Left kidney (tissue), 2 donors: ENCODE measurements around the gene ARMH4. TPM values are rescaled to one million over a fixed set of nuclear protein-coding genes. Genes with fewer than 3 reads are reported as not detected.
A peak's percentile ranks its signal among the peaks of the same experiment; 100 is the strongest.
"Not testable (repeated sequence)": the region's sequence is repeated elsewhere in the genome, so short reads cannot be mapped to it uniquely, and the experiment has no call there.

ENCODE experiments used
- DNase-seq: peaks from one replicate; pipeline ENCODE4 v3.0.0-alpha.2; 2013
- polyA plus RNA-seq: library from polyadenylated mRNA; unstranded; fragments of 120-200 nt; gene quantifications from one replicate; pipeline ENCODE4 v1.2.1, GENCODE V29; 2013; ENCODE audit not compliant: insufficient read length

Gene ARMH4
- polyA plus RNA-seq, 1 donor, result 82.8 TPM

- no peak for DNase-seq
Measured at GRCh38 chr14:58149196-58149595, 2.8 kb downstream of the ARMH4 start.

DNA sequence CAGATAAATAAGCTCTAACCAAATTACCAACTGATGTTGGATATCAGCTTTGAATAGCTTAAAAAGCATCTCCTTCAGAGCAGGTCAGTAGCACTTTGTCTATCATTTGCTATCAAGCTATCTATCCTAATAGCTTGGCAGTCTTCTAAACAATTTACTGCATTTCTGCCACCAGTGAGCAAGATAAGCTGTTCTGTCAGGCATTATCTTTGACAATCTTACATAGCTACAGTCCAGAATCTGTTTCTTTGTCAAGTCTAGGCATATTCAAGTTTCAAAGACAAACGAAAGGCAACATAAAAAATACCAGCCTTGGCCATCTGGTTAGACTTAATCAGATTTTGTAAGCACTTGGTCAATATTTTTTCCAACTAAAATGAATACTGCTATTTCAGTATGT is 5.6 kb downstream of the ARMH4 start:
- DNase-seq, result no peak

- no peak for DNase-seq
Measured at GRCh38 chr14:58145936-58146335, 6.1 kb downstream of the ARMH4 start.

GRCh38 chr14:58143106-58143505 is 8.9 kb downstream of the ARMH4 start:
- no peak for DNase-seq

DNA sequence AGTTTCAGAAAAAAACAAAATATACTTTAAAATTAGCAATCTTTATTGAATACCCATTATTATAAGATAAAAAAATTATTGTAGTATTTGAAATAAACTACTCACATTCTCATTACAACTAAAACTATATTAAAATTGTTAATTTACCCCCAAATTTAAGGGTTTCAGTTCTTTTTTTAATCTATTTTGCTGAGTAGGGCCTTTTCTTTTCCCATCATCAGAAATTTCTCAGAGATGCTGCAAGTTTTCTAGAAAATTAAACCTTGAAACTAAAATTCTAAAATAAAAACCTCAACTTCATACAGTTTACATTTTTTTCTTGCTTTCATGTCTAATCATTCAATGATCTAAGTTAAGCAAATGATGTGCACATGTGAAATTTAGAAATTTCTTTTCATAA is 10.1 kb downstream of the ARMH4 start:
- no peak for DNase-seq

- DNase-seq, result no peak
Measured at GRCh38 chr14:58138714-58139482, 13.1 kb downstream of the ARMH4 start.

DNA sequence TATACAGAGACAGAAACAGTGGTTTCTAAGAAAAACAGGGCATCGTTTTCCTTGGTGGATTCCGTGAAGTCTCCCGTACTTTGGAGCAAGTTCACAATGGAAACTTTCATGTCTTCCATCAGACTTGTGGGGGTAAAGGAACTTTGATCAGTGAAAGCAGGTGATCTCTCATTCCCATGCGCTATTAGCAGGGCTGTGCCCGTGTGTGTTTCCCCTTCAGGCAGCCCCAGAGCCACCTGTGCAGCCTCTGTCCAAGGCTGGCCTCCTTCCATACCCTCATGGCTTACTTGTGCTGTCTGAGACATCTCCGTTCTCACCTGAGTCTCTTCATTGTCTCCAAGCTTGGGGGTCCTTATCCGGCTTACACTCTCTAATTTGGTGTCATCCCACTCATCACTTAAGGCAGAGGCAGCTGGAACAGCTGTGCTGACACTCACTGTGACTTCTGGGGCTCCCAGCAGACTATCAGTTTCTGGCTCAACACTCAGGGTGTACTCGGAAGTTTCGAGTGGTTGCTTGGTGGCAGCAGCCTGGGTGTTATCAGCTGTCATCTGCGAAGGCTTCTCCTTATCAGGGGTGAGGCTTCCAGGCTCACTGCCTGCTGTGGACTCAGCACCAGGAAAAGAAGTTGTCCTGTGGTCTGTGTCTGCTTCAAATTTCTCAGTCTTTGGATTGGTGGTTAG is 13.8 kb downstream of the ARMH4 start:
- no peak for DNase-seq

- no peak for DNase-seq
Measured at GRCh38 chr14:58133739-58134138, 18.3 kb downstream of the ARMH4 start.

DNA sequence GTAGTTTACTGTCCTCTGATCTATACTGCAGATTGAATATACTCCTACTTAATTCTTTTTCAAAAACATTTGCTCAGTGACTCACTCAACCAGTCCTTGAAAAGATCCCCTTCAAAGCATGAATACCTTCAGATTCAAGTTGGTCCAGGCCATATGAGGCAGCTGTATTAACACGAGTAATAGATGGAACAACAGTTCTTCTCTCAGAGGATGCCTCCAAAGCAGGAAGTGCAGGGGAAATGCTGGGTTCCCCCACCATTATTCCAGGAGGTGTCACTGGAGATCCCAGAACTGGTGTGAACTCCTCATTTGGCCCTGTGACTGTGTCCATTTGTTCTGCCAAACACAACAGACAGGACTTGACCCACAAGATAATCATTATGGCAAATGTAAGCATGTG is 20.6 kb downstream of the ARMH4 start:
- DNase-seq, result no peak

DNA sequence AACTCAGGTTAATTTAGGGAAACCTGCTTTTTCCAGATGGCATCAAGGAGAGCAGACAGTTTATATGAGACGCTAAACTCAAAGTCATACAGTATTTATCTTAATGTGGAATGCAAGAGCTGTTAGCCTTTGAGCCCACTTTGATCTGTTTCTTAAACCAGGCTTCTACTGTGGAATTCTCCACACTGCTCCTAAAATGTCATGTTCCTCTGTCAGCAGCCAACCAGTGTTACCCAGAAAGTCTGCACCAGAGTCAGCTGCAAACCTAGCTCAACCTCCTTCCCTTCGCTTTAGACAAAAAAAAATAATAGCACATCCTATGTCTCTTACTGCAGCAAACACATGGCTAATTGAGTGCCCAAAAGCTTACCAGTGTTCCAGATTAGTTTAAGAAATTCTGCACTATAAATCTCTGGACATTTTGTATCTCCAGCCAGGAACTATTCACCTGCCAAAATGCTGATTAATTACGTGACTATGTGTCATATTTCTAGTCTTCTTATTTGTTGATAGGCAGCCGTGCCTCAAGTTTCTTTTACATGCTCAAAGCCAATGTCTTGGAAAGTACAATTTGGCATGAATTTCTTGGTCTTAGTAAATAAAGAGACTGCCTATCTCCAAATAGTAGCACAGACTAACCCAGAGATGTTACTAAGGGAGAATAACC is 21.8 kb downstream of the ARMH4 start:
- DNase-seq, result no peak

- no peak for DNase-seq
Measured at GRCh38 chr14:58129208-58129607, 22.8 kb downstream of the ARMH4 start.

DNA sequence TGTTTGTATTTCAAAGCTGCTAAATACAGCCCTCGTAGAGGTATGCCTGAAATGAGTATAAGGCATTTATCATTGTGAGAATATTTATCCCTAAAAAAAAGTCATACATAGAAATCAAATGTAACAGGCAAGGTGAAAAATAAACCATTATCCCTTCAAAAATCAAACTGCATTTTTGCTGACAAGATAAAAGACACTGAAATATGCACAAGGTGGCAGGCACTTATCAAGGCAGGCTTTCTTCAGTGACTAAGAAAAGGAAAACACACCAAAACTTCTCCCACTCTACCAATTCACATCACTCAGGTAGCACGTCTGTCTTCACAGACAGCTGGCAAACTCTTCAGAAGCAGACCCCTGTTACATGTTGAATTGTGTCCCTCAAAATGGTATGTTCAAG is 23.6 kb downstream of the ARMH4 start:
- no peak for DNase-seq

DNA sequence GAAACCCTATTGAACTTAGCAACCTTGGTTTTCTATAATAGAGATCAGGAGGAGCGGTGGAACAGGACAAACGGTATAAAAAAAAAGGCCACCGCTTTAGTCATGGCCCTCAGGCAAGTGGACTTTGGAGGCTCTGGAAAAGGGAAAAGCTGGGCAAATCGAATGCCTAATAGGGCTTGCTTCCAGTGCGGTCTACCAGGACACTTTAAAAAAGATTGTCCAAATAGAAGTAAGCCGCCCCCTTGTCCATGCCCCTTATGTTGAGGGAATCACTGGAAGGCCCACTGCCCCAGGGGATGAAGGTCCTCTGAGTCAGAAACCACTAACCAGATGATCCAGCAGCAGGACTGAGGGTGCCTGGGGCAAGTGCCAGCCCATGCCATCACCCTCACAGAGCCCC is 29.5 kb downstream of the ARMH4 start:
- not testable (repeated sequence) for DNase-seq

GRCh38 chr14:58121530-58122186 is 30.4 kb downstream of the ARMH4 start:
- no peak for DNase-seq

GRCh38 chr14:58119381-58119780 is 32.6 kb downstream of the ARMH4 start:
- DNase-seq, result no peak

DNA sequence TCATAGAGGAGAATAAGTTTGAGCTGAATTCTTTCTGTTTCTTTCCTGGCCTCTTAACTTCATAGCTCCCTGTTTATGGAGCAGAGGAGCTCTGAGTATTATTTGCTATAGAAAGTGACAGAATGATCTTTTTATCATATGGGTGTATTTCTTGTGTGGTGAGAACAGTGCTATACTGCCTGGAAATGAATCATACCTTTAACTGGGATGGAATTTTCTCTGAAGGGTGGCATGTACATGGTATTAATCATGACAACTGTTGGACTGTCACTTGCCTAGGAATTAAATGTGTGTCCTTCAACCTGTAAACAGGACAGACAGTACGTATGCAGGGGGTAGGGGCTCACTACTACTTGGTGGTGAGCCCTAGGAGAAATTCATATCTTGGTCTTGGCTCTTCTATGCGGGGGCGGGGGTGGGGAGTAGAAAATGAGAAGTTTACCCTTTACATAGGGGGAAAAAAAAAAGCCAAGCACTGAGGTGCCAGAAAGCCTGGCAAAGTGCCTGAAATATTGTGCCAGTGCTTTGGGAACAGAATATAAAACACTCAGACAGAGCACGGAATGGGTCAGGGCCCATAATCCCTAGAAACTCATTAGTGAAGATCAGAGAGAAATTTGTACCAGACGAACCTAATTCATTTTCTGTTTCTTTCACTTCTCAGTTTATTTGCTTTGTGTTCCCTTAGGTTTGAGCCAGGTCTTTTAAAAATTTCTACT is 33.8 kb downstream of the ARMH4 start:
- DNase-seq, result no peak

GRCh38 chr14:58109744-58110143 is 42.3 kb downstream of the ARMH4 start:
- no peak for DNase-seq

GRCh38 chr14:58108717-58109116 is 43.3 kb downstream of the ARMH4 start:
- no peak for DNase-seq

DNA sequence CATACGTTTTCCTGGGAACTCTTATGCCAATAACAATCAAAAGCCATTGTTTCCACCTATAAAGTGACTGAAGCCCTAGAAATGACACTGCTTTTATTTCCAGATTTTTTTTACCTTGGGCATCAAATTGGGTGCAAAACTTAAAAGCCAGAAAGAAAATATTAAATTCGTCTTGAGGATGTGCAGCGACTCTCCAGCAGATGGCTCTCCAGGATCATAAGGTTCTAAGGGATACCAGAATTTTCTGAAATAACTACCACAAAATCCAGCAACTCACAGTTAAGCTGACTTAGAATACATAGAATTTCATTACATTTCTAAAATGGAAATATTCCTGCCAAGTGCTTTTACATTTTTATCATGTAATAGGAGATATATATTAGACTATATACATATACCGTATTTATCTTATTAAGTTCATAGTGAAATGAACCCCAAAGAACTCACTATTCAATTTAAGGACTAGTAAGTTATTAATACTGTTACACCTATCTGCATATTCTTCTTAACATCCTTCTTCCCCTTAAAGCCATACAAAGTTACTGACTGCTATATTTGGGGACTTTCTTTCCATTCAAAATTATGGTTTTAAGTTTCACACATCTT is 44.0 kb downstream of the ARMH4 start:
- DNase-seq, result peak; percentile 50

- DNase-seq, result no peak
Measured at GRCh38 chr14:58107041-58107440, 45.0 kb downstream of the ARMH4 start.

GRCh38 chr14:58106446-58106845 is 45.6 kb downstream of the ARMH4 start:
- DNase-seq, result no peak

DNA sequence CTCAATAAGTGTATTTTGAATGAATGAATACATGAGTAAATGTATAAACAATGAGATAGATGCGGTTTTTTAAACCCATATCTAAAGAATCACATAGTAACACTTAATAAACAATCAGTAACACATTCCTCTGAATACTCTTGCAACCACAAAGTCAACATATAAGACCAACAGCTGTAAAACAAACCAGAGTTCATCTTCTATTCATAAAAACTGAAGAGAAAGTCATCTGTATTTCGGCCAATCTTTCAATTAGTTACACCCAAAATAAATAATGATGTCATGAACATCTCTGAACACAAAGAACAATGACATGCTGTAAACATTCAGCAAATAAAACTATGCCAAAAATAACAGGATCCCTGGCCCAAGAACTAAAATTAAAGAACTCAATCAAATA is 47.2 kb downstream of the ARMH4 start:
- peak; percentile 13 for DNase-seq
